K562 (cell line): ENCODE data around the gene SESN2. TPM values are rescaled to one million over a fixed set of nuclear protein-coding genes. Genes with fewer than 3 reads are reported as not detected.

Experiments used
- ATAC-seq: fragments of 200-7000 bp; cut with Tn5 transposase; 3 replicates; pipeline ENCODE4 v1.9.1; 2020; ENCODE audit warnings: moderate library complexity
- BruUV-seq: library from RNA; stranded (reverse); fragments of 400-500 nt; replicated peaks from 2 replicates; lab custom pipeline; 2021; lab: Mats Ljungman, UMichigan
- CTCF ChIA-PET: fragments of 300-600 bp; formaldehyde crosslinking; extraction: SDS; loops from one replicate; lab custom pipeline; 2021; ENCODE audit warnings: low intra/inter-chr PET ratio; lab: Yijun Ruan, JAX
- POLR2A ChIA-PET: fragments of 300-600, 350-650 bp; sonication (Branson Sonifier 250); formaldehyde crosslinking; extraction: SDS; loops from one replicate; lab custom pipeline; 2021; ENCODE audit warnings: antibody characterized with exemption, inconsistent platforms; lab: Yijun Ruan, JAX
- DNase-seq, 4 experiments: peaks; one replicate each; pipeline versions ENCODE4 v3.0.0 to v3.0.0-alpha.2; 2011 to 2018; ENCODE audit warnings: low spot score in 3 of 4, mixed read lengths in 3 of 4; ENCODE audit errors: extremely low read depth in 1 of 4
- FAIRE-seq: peaks from 2 replicates; lab custom pipeline; 2011; peaks lifted over from hg19 to GRCh38; lab: Jason Lieb, UNC
- H2AFZ ChIP-seq: 2 replicates; pipeline ENCODE4 v1.6.0; 2011; ENCODE audit warnings: low read depth, low read length, control low read depth, inconsistent platforms
- H3K27ac ChIP-seq: fragments of 200-600 bp; 3 replicates; pipeline ENCODE4 v1.8.0; 2011; ENCODE audit warnings: low read depth, mild to moderate bottlenecking, control low read depth, inconsistent platforms, low read length, moderate library complexity, mixed read lengths; ENCODE audit errors: extremely low read depth
- H3K27me3 ChIP-seq, 2 experiments: fragments of 300-600 bp in 1 of 2; 2 replicates in 1 of 2; 3 replicates in 1 of 2; pipeline versions ENCODE4 v1.6.0 to v1.8.0; 2011; ENCODE audit warnings: inconsistent platforms in 2 of 2, low read length in 2 of 2, mild to moderate bottlenecking in 1 of 2, mixed read lengths in 1 of 2, moderate library complexity in 1 of 2; ENCODE audit not compliant: control insufficient read depth in 2 of 2, insufficient read depth in 2 of 2
- H3K36me3 ChIP-seq: fragments of 300-600 bp; 3 replicates; pipeline ENCODE4 v1.8.0; 2011; ENCODE audit warnings: mild to moderate bottlenecking, low read length, inconsistent platforms; ENCODE audit not compliant: control insufficient read depth, insufficient read depth
- H3K4me1 ChIP-seq, 2 experiments: fragments of 200-600 bp in 1 of 2; replicated peaks in 1 of 2; 2 replicates in 1 of 2; 3 replicates in 1 of 2; pipeline versions ENCODE4 v1.5.1 to v1.8.0; 2011; ENCODE audit warnings: inconsistent platforms in 2 of 2, low read length in 2 of 2, mild to moderate bottlenecking in 1 of 2, mixed read lengths in 1 of 2, moderate library complexity in 1 of 2; ENCODE audit not compliant: control insufficient read depth in 2 of 2, insufficient read depth in 2 of 2
- H3K4me2 ChIP-seq: 2 replicates; pipeline ENCODE4 v1.6.1; 2011; ENCODE audit warnings: low read length, control low read depth, inconsistent platforms, mixed read lengths; ENCODE audit not compliant: insufficient read depth
- H3K4me3 ChIP-seq: fragments of 200-600 bp; sonication (generic), shearing (Covaris generic); 2 replicates; pipeline ENCODE4 v1.5.1; 2016; ENCODE audit warnings: control low read depth, inconsistent platforms
- H3K79me2 ChIP-seq: fragments of 200-600 bp; 3 replicates; pipeline ENCODE4 v1.8.0; 2011; ENCODE audit warnings: low read length, inconsistent platforms; ENCODE audit not compliant: control insufficient read depth, insufficient read depth
- H3K9ac ChIP-seq, 2 experiments: 2 replicates each; pipeline versions ENCODE4 v1.6.0 to v1.6.1; 2011; ENCODE audit warnings: low read depth in 2 of 2, low read length in 2 of 2, control low read depth in 1 of 2, inconsistent platforms in 1 of 2, mild to moderate bottlenecking in 1 of 2, mixed read lengths in 1 of 2; ENCODE audit not compliant: insufficient read depth in 1 of 2
- H3K9me1 ChIP-seq: one replicate; pipeline ENCODE4 v1.6.0; 2011; ENCODE audit warnings: inconsistent platforms, mild to moderate bottlenecking, low read length, moderate library complexity; ENCODE audit not compliant: control insufficient read depth, insufficient read depth
- H3K9me3 ChIP-seq: replicated peaks from 2 replicates; pipeline ENCODE4 v1.5.1; 2011; ENCODE audit warnings: low read depth, low read length, inconsistent platforms; ENCODE audit not compliant: control insufficient read depth, insufficient read depth
- H4K20me1 ChIP-seq: replicated peaks from 2 replicates; pipeline ENCODE4 v1.6.1; 2011; ENCODE audit warnings: low read length, inconsistent platforms, mixed read lengths; ENCODE audit not compliant: control insufficient read depth, insufficient read depth
- RAD51 ChIP-seq: fragments of 450-650 bp; IDR thresholded peaks from 2 replicates; pipeline ENCODE4 v1.7.1; 2016; ENCODE audit warnings: low read depth, mild to moderate bottlenecking, borderline replicate concordance
- RBFOX2 ChIP-seq: fragments of 200-400 bp; formaldehyde crosslinking; IDR thresholded peaks from 2 replicates; pipeline ENCODE4 v1.6.1; 2017; ENCODE audit warnings: low read depth, mild to moderate bottlenecking, low read length, moderate library complexity
- WGBS: fragments of 100-300 bp; shearing (Covaris generic); methylation state at CpG from one replicate; pipeline ENCODE4 v1.1.6; 2016; ENCODE audit warnings: low coverage, mixed read lengths; ENCODE audit not compliant: insufficient coverage; ENCODE audit errors: missing lambda C conversion rate; 5-methylcytosine and 5-hydroxymethylcytosine counted together
- in situ Hi-C: fragments of 300-500 bp; cut with MboI; formaldehyde crosslinking; loops from 4 replicates; pipeline ENCODE4 v1.15.0; 2018; ENCODE audit warnings: inconsistent platforms, mixed read lengths
- intact Hi-C: fragments of 100-400 bp; cut with micrococcal nuclease; formaldehyde crosslinking; loops from 2 replicates; pipeline ENCODE4 v1.14.2; 2022
- polyA plus RNA-seq, 8 experiments: library from polyadenylated mRNA; depleted of rRNA in 4 of 8; stranded (reverse) in 5 of 8; unstranded in 3 of 8; fragments of >200 nt; fragmentation: Nextera tagmentation in 2 of 8; fragmentation: Illumina TruSeq in 1 of 8; extraction: Ambion mirVana in 2 of 8; extraction: Trizol in 1 of 8; gene quantifications; 2 replicates each; pipeline versions ENCODE4 v1.2.1 to v1.2.3, GENCODE V29; 2011 to 2014; ENCODE audit warnings: inconsistent platforms in 1 of 8, missing spikeins in 1 of 8
- total RNA-seq, 7 experiments: library from RNA; depleted of rRNA in 6 of 7; stranded (reverse); fragments of >200 nt in 6 of 7; fragmentation: Illumina TruSeq in 2 of 7; extraction: Trizol in 2 of 7; gene quantifications; 2 replicates each; pipeline versions ENCODE4 v1.2.1 to v1.2.3, GENCODE V29; 2011 to 2021; ENCODE audit warnings: low replicate concordance in 1 of 7
- TF ChIP-seq, protein P1 (sequence below): sonication (generic); formaldehyde crosslinking; IDR thresholded peaks from 2 replicates; pipeline ENCODE4 v1.8.0; 2022; ENCODE audit warnings: mild to moderate bottlenecking, missing genetic modification reagents

SESN2 gene
- total and polyA plus RNA-seq, 9 of the 15 experiments (the other 6 are each of a cell fraction or from before 2014, with no cell fraction given): 3.7 to 71.3 (median 16.8) TPM

DNA sequence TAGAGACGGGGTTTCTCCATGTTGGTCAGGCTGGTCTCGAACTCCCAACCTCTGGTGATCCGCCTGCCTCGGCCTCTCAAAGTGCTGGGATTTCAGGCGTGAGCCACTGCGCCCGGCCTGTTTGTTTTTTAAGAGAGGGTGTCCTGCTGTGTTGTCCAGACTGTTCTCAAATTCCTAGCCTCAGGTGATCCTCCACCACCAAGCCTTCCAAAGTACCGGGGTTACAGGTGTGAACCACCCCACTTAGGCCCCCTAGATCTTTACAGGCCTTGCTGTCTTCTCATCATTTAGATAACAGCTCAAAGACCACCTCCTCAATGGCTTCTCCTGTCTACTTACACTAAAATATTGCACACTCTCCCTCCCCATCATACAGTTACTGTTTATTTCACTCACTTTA is 6.3 kb downstream of the SESN2 start:
- H3K79me2 ChIP-seq: peaks cover 90% of the 10 kb centered on the region

More for the DNA sequence above, 6.3 kb downstream of the SESN2 start:
- FAIRE-seq (no peak), DNase-seq (peak in 1 of 4 experiments; percentile 4), ATAC-seq (no peak)
- in situ Hi-C loops: no loop called here
- Histone ChIP-seq H3K4me2 (peak overlapping the region; percentile 19; the same call in 1 of the 2 replicates), H3K27ac (no peak overlapping the region), H4K20me1 (peaks cover 60% of the 10 kb centered on the region), H3K9me1 (no peaks in the 10 kb centered on the region), H3K4me1 (peaks cover 57 to 67% of the 10 kb centered on the region in 2 experiments), H3K36me3 (peaks cover 25% of the 10 kb centered on the region; the same call in 2 of the 3 replicates), H3K9me3 (no peaks in the 10 kb centered on the region), H3K27me3 (no peaks in the 10 kb centered on the region), H2AFZ (no peak overlapping the region), H3K4me3 (no peak overlapping the region), H3K9ac (peak overlapping the region in 1 of 2 experiments; percentile 57; a peak in 1 of 4 replicates)
- TF ChIP-seq RAD51 (no peak), RBFOX2 (peak; percentile 47; the same call in 1 of the 2 replicates)
- TF ChIP-seq, protein P1, sequence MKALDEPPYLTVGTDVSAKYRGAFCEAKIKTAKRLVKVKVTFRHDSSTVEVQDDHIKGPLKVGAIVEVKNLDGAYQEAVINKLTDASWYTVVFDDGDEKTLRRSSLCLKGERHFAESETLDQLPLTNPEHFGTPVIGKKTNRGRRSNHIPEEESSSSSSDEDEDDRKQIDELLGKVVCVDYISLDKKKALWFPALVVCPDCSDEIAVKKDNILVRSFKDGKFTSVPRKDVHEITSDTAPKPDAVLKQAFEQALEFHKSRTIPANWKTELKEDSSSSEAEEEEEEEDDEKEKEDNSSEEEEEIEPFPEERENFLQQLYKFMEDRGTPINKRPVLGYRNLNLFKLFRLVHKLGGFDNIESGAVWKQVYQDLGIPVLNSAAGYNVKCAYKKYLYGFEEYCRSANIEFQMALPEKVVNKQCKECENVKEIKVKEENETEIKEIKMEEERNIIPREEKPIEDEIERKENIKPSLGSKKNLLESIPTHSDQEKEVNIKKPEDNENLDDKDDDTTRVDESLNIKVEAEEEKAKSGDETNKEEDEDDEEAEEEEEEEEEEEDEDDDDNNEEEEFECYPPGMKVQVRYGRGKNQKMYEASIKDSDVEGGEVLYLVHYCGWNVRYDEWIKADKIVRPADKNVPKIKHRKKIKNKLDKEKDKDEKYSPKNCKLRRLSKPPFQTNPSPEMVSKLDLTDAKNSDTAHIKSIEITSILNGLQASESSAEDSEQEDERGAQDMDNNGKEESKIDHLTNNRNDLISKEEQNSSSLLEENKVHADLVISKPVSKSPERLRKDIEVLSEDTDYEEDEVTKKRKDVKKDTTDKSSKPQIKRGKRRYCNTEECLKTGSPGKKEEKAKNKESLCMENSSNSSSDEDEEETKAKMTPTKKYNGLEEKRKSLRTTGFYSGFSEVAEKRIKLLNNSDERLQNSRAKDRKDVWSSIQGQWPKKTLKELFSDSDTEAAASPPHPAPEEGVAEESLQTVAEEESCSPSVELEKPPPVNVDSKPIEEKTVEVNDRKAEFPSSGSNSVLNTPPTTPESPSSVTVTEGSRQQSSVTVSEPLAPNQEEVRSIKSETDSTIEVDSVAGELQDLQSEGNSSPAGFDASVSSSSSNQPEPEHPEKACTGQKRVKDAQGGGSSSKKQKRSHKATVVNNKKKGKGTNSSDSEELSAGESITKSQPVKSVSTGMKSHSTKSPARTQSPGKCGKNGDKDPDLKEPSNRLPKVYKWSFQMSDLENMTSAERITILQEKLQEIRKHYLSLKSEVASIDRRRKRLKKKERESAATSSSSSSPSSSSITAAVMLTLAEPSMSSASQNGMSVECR: peak; percentile 28; the same call in 1 of the 2 replicates
- ChIA-PET POLR2A (interaction anchor here (0.6 to 22.0 kb wide), 12 partner anchors 13 to 243 kb away, joined by 3 to 547 read pairs (median 3); partner anchors contain the start of genes MED18 and RCC1), CTCF (no interaction called here)
- intact Hi-C loops: no loop called here
- no TSS peak for BruUV-seq
- WGBS: 62% methylated on average over 8 of the region's 8 CpGs
